ENCODE measurements around the gene TOP2B. TPM values are rescaled to one million over a fixed set of nuclear protein-coding genes. Genes with fewer than 3 reads are reported as not detected.

TOP2B gene
- total RNA-seq, 1 experiment from 2014 or later, result 63.1 TPM

DNA sequence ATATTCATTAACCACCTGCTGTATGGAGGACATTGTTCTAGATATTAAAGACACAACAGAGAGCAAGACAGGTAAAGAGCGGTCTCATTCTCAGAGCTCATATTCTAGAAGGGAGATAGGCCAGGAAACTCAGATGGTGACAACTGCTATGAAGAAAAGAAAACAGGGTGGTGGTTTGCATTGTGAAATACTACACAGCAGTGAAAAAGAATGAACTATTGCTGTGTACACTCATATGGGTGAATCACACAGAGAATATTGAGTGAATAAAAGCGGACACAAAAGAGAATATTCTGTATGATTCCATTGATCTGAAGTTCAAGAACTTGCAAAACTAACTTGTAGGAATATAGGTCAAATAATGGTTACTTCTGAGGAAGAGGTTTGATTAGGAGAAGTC, 76.7 kb downstream of the TOP2B start:
- intact Hi-C loops (cut with micrococcal nuclease; ENCODE audit: unreplicated experiment), result no loop called here
- BruUV-seq (replicated peaks), result no TSS peak
- ChIA-PET CTCF (no interaction called here), POLR2A (no interaction called here)
- Histone ChIP-seq H3K27ac (ENCODE audit: low read length) (no peak overlapping the region), H3K9me3 (ENCODE audit: control insufficient read depth, insufficient read depth, low read depth, low read length) (no peaks in the 10 kb centered on the region), H3K4me1 (ENCODE audit: control insufficient read depth, insufficient read depth, low read length) (no peaks in the 10 kb centered on the region), H3K36me3 (ENCODE audit: control insufficient read depth, insufficient read depth, low read length) (no peaks in the 10 kb centered on the region), H3K4me3 (ENCODE audit: low read depth in 2 of 2, low read length in 2 of 2) (no peak overlapping the region), H3K27me3 (ENCODE audit: control insufficient read depth, insufficient read depth, low read length) (no peaks in the 10 kb centered on the region)
- TF ChIP-seq TCF7L2 (IDR thresholded peaks at IDR 0.05; ENCODE audit: low read depth, low read length), result no peak
- no peak for TF ChIP-seq POLR2AphosphoS5 (IDR thresholded peaks at IDR 0.05; ENCODE audit: low read depth, low read length)
- TF ChIP-seq, protein P1, sequence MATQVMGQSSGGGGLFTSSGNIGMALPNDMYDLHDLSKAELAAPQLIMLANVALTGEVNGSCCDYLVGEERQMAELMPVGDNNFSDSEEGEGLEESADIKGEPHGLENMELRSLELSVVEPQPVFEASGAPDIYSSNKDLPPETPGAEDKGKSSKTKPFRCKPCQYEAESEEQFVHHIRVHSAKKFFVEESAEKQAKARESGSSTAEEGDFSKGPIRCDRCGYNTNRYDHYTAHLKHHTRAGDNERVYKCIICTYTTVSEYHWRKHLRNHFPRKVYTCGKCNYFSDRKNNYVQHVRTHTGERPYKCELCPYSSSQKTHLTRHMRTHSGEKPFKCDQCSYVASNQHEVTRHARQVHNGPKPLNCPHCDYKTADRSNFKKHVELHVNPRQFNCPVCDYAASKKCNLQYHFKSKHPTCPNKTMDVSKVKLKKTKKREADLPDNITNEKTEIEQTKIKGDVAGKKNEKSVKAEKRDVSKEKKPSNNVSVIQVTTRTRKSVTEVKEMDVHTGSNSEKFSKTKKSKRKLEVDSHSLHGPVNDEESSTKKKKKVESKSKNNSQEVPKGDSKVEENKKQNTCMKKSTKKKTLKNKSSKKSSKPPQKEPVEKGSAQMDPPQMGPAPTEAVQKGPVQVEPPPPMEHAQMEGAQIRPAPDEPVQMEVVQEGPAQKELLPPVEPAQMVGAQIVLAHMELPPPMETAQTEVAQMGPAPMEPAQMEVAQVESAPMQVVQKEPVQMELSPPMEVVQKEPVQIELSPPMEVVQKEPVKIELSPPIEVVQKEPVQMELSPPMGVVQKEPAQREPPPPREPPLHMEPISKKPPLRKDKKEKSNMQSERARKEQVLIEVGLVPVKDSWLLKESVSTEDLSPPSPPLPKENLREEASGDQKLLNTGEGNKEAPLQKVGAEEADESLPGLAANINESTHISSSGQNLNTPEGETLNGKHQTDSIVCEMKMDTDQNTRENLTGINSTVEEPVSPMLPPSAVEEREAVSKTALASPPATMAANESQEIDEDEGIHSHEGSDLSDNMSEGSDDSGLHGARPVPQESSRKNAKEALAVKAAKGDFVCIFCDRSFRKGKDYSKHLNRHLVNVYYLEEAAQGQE (IDR thresholded peaks at IDR 0.05; ENCODE audit: insufficient read depth in 1 of 2, low read depth in 2 of 2, low read length in 1 of 2), result no peak
- TF ChIP-seq, protein P2, sequence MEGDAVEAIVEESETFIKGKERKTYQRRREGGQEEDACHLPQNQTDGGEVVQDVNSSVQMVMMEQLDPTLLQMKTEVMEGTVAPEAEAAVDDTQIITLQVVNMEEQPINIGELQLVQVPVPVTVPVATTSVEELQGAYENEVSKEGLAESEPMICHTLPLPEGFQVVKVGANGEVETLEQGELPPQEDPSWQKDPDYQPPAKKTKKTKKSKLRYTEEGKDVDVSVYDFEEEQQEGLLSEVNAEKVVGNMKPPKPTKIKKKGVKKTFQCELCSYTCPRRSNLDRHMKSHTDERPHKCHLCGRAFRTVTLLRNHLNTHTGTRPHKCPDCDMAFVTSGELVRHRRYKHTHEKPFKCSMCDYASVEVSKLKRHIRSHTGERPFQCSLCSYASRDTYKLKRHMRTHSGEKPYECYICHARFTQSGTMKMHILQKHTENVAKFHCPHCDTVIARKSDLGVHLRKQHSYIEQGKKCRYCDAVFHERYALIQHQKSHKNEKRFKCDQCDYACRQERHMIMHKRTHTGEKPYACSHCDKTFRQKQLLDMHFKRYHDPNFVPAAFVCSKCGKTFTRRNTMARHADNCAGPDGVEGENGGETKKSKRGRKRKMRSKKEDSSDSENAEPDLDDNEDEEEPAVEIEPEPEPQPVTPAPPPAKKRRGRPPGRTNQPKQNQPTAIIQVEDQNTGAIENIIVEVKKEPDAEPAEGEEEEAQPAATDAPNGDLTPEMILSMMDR (IDR thresholded peaks at IDR 0.05), result no peak
- TF ChIP-seq SIN3A (IDR thresholded peaks at IDR 0.05; ENCODE audit: borderline replicate concordance, insufficient read depth, low read depth, low read length), result no peak
- in situ Hi-C loops (cut with HindIII; ENCODE audit: low pct_unique_long_range_greater_than_20kb, low sequenced_read_pairs), result no loop called here
- DNase-seq (ENCODE audit: low read depth, low spot score) (no peak), ATAC-seq (no peak)

DNA sequence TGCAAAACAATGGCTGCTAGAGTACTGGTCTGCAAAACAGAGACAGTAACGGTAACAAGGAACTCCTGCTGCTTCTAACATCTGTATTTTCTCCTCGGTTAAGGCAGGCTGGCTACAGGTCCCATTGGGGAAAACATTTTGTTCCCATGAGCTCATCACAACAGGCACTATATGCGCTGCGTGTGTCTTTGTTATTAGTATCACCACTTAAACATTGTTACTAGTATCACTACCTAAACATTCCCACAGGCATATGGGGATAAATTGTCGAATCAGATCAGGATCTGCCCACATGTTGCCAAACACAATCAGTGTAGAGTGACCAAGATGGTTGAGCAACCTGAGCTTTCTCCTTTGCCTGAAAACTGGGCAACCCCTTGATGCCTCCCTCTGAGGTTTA, 77.2 kb downstream of the TOP2B start:
- H3K4me3 ChIP-seq (ENCODE audit: low read depth in 2 of 2, low read length in 2 of 2), result no peak overlapping the region
- no peak for TF ChIP-seq SIN3A (IDR thresholded peaks at IDR 0.05; ENCODE audit: borderline replicate concordance, insufficient read depth, low read depth, low read length)
- no peak for TF ChIP-seq POLR2AphosphoS5 (IDR thresholded peaks at IDR 0.05; ENCODE audit: low read depth, low read length)
- TF ChIP-seq, protein P2 (IDR thresholded peaks at IDR 0.05), result no peak
- no peak for TF ChIP-seq TCF7L2 (IDR thresholded peaks at IDR 0.05; ENCODE audit: low read depth, low read length)
- TF ChIP-seq, protein P1 (IDR thresholded peaks at IDR 0.05; ENCODE audit: insufficient read depth in 1 of 2, low read depth in 2 of 2, low read length in 1 of 2), result no peak
- no peaks in the 10 kb centered on the region for H3K27me3 ChIP-seq (ENCODE audit: control insufficient read depth, insufficient read depth, low read length)
- no TSS peak for BruUV-seq (replicated peaks)
- in situ Hi-C loops (cut with HindIII; ENCODE audit: low pct_unique_long_range_greater_than_20kb, low sequenced_read_pairs) (no loop called here), intact Hi-C loops (cut with micrococcal nuclease; ENCODE audit: unreplicated experiment) (no loop called here)
- H3K27ac ChIP-seq (ENCODE audit: low read length), result no peak overlapping the region
- no peaks in the 10 kb centered on the region for H3K4me1 ChIP-seq (ENCODE audit: control insufficient read depth, insufficient read depth, low read length)
- no peaks in the 10 kb centered on the region for H3K9me3 ChIP-seq (ENCODE audit: control insufficient read depth, insufficient read depth, low read depth, low read length)
- ATAC-seq (no peak), DNase-seq (ENCODE audit: low read depth, low spot score) (no peak)
- ChIA-PET POLR2A (no interaction called here), CTCF (no interaction called here)
- no peaks in the 10 kb centered on the region for H3K36me3 ChIP-seq (ENCODE audit: control insufficient read depth, insufficient read depth, low read length)

Measured in Panc1 (cell line).